SK-N-MC (cell line): ENCODE results near the gene ZBTB9.

Source experiments
- EZH2 ChIP-seq: fragments of 200-600 bp; sonication (generic); IDR thresholded peaks from one replicate; pipeline ENCODE4 v1.6.1; 2017; ENCODE audit warnings: antibody characterized with exemption
- FOXP2 ChIP-seq: optimal IDR thresholded peaks from 2 replicates; pipeline ENCODE3; 2011; ENCODE audit warnings: mild to moderate bottlenecking, moderate library complexity; ENCODE audit not compliant: insufficient read depth; ENCODE audit errors: extremely low read length, control extremely low read depth
- POLR2AphosphoS5 ChIP-seq: IDR thresholded peaks from 2 replicates; pipeline ENCODE4 v1.6.1; 2012; ENCODE audit warnings: mild to moderate bottlenecking, low read depth, low read length, borderline replicate concordance

DNA sequence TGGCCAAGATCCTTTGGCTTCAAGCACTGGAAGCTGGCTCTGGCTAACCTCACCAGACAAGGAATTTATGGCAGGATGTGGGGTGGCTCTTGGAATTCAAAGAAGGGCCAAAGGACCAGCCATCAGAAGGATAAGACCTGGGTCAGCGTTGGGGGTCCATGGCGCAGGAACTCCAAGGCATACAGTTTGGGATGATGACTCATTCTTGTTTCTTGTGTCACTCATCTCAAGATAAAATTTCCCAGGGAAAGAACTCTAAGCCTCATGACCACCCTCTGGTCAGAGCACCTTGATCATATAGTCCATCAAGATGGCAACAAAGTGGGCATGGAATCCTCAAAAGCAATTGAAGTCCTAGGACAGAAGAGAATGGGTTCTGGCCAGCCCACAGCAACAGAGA is 4.8 kb downstream of the ZBTB9 start:
- TF ChIP-seq EZH2 = no peak
- TF ChIP-seq POLR2AphosphoS5 = no peak
- TF ChIP-seq FOXP2 = no peak
